ENCODE data around the gene TNFRSF8. TPM values are rescaled to one million over a fixed set of nuclear protein-coding genes. Genes with fewer than 3 reads are reported as not detected.

TNFRSF8 gene
- total RNA-seq, 1 experiment from 2014 or later, result not detected

GRCh38 chr1:12051361-12051760 lies 11.7 kb upstream of the TNFRSF8 start:
- H3K27ac ChIP-seq (ENCODE audit: low read depth, low read length, poor library complexity, severe bottlenecking), result no peak overlapping the region
- DNase-seq (ENCODE audit: low spot score), result no peak
- H3K36me3 ChIP-seq (ENCODE audit: insufficient read depth, low read length, poor library complexity, severe bottlenecking), result no peaks in the 10 kb centered on the region
- intact Hi-C loops (cut with micrococcal nuclease; ENCODE audit: unreplicated experiment), result no loop called here
- ChIA-PET CTCF (interaction anchor here (0.6 kb wide), 1 partner anchor 23 kb away, joined by 3 read pairs; no protein-coding TSS in a partner anchor), POLR2A (ENCODE audit: low non-redundant PET) (interaction anchor here (0.5 to 0.7 kb wide), 2 partner anchors 30 to 566 kb away, joined by 6 to 7 read pairs; partner anchors contain the start of gene DHRS3)
- no peaks in the 10 kb centered on the region for H3K27me3 ChIP-seq (replicated peaks; ENCODE audit: insufficient read depth, low read depth, low read length, poor library complexity)
- TF ChIP-seq, protein P1, sequence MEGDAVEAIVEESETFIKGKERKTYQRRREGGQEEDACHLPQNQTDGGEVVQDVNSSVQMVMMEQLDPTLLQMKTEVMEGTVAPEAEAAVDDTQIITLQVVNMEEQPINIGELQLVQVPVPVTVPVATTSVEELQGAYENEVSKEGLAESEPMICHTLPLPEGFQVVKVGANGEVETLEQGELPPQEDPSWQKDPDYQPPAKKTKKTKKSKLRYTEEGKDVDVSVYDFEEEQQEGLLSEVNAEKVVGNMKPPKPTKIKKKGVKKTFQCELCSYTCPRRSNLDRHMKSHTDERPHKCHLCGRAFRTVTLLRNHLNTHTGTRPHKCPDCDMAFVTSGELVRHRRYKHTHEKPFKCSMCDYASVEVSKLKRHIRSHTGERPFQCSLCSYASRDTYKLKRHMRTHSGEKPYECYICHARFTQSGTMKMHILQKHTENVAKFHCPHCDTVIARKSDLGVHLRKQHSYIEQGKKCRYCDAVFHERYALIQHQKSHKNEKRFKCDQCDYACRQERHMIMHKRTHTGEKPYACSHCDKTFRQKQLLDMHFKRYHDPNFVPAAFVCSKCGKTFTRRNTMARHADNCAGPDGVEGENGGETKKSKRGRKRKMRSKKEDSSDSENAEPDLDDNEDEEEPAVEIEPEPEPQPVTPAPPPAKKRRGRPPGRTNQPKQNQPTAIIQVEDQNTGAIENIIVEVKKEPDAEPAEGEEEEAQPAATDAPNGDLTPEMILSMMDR (conservative IDR thresholded peaks at IDR 0.05; ENCODE audit: low read depth, low read length), result no peak
- no peak for TF ChIP-seq EZH2 (IDR thresholded peaks at IDR 0.05; ENCODE audit: borderline replicate concordance, low read depth, low read length, poor library complexity, severe bottlenecking)
- no TSS peak for BruUV-seq (replicated peaks)
- no peak overlapping the region for H3K4me3 ChIP-seq (ENCODE audit: low read depth, low read length, poor library complexity, severe bottlenecking)
- H3K9me3 ChIP-seq (ENCODE audit: low read depth, low read length, poor library complexity, severe bottlenecking), result no peaks in the 10 kb centered on the region
- no peaks in the 10 kb centered on the region for H3K4me1 ChIP-seq (ENCODE audit: insufficient read depth, low read length, poor library complexity, severe bottlenecking)

DNA sequence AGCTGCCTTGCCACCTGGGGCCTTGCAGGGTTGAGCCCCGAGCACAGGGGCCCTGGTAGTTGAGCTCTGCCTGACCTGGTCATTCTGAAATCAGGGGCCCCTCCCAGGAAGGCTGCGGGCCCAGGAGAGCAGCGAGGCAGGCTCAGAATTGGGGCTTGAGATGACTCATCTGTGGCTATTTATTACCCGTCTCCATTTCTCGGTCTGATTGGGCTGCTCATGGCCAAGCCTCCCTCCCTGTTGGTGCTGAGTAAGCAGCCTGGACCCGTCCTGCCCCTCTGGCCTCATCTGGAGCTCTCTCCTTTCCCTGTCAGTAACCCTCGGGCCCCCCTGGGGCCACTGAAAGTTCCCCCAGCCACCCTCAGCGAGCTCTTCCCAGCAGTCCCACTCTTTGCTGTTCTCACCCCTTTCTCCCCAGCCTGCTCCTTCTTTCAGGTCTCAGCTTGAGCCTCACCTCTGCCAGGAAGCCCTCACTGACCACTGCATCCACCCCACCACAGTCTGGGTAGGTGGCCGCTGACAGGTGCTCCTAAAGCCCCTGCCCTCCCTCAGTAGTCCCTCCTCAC lies 11.0 kb upstream of the TNFRSF8 start:
- POLR2A ChIA-PET (ENCODE audit: low non-redundant PET), result no interaction called here
- CTCF ChIA-PET, result interaction anchor here (0.6 kb wide), 1 partner anchor 23 kb away, joined by 3 read pairs; no protein-coding TSS in a partner anchor
- no peaks in the 10 kb centered on the region for H3K9me3 ChIP-seq (ENCODE audit: low read depth, low read length, poor library complexity, severe bottlenecking)
- intact Hi-C loops (cut with micrococcal nuclease; ENCODE audit: unreplicated experiment), result no loop called here
- DNase-seq (ENCODE audit: low spot score), result peak; percentile 15
- no peaks in the 10 kb centered on the region for H3K4me1 ChIP-seq (ENCODE audit: insufficient read depth, low read length, poor library complexity, severe bottlenecking)
- H3K27me3 ChIP-seq (replicated peaks; ENCODE audit: insufficient read depth, low read depth, low read length, poor library complexity), result no peaks in the 10 kb centered on the region
- BruUV-seq (replicated peaks), result no TSS peak
- no peaks in the 10 kb centered on the region for H3K36me3 ChIP-seq (ENCODE audit: insufficient read depth, low read length, poor library complexity, severe bottlenecking)
- H3K27ac ChIP-seq (ENCODE audit: low read depth, low read length, poor library complexity, severe bottlenecking), result no peak overlapping the region
- no peak for TF ChIP-seq EZH2 (IDR thresholded peaks at IDR 0.05; ENCODE audit: borderline replicate concordance, low read depth, low read length, poor library complexity, severe bottlenecking)
- TF ChIP-seq, protein P1 (conservative IDR thresholded peaks at IDR 0.05; ENCODE audit: low read depth, low read length), result no peak
- no peak overlapping the region for H3K4me3 ChIP-seq (ENCODE audit: low read depth, low read length, poor library complexity, severe bottlenecking)

- no TSS peak for BruUV-seq (replicated peaks)
- no peaks in the 10 kb centered on the region for H3K27me3 ChIP-seq (replicated peaks; ENCODE audit: insufficient read depth, low read depth, low read length, poor library complexity)
- no peak for DNase-seq (ENCODE audit: low spot score)
- no peak overlapping the region for H3K4me3 ChIP-seq (ENCODE audit: low read depth, low read length, poor library complexity, severe bottlenecking)
- H3K4me1 ChIP-seq (ENCODE audit: insufficient read depth, low read length, poor library complexity, severe bottlenecking), result no peaks in the 10 kb centered on the region
- H3K9me3 ChIP-seq (ENCODE audit: low read depth, low read length, poor library complexity, severe bottlenecking), result no peaks in the 10 kb centered on the region
- POLR2A ChIA-PET (ENCODE audit: low non-redundant PET), result no interaction called here
- CTCF ChIA-PET, result no interaction called here
- no peak overlapping the region for H3K27ac ChIP-seq (ENCODE audit: low read depth, low read length, poor library complexity, severe bottlenecking)
- intact Hi-C loops (cut with micrococcal nuclease; ENCODE audit: unreplicated experiment), result no loop called here
- no peak for TF ChIP-seq EZH2 (IDR thresholded peaks at IDR 0.05; ENCODE audit: borderline replicate concordance, low read depth, low read length, poor library complexity, severe bottlenecking)
- TF ChIP-seq, protein P1 (conservative IDR thresholded peaks at IDR 0.05; ENCODE audit: low read depth, low read length), result no peak
- H3K36me3 ChIP-seq (ENCODE audit: insufficient read depth, low read length, poor library complexity, severe bottlenecking), result no peaks in the 10 kb centered on the region
Observed at GRCh38 chr1:12052997-12053686, 10.0 kb upstream of the TNFRSF8 start.
